Activated T-cell treated with anti-CD3 and anti-CD28 coated beads, Interleukin-2, amount 50 U/mL, for 1 hour (primary cell): ENCODE results near the gene RPUSD2.

Experiments used
- DNase-seq: peaks from one replicate; pipeline ENCODE4 v3.0.0-alpha.2; 2020

The RPUSD2 gene

DNA sequence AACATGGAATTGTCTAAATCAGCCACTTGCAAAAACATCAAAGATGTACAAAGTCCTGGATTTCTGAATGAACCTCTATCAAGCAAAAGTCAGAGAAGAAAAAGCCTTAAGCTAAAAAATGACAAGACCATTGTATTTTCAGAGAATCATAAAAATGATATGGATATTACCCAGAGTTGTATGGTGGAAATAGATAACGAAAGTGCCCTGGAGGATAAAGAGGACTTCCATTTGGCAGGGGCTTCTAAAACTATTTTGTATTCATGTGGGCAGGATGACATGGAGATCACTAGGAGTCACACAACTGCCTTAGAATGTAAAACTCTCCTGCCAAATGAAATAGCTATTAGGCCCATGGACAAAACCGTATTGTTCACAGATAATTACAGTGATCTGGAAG, 54.3 kb downstream of the RPUSD2 start:
- no peak for DNase-seq
